WI38 (cell line): ENCODE data around the gene AATK.

Experiments used
- H3K4me3 ChIP-seq: 2 replicates; pipeline ENCODE4 v1.5.1; 2011; ENCODE audit warnings: low read depth, mild to moderate bottlenecking, control low read depth, low read length
- TF ChIP-seq, protein P1 (sequence below): IDR thresholded peaks from 2 replicates; pipeline ENCODE4 v1.5.1; 2012; ENCODE audit warnings: low read depth, mild to moderate bottlenecking, control low read depth, low read length

AATK gene

DNA sequence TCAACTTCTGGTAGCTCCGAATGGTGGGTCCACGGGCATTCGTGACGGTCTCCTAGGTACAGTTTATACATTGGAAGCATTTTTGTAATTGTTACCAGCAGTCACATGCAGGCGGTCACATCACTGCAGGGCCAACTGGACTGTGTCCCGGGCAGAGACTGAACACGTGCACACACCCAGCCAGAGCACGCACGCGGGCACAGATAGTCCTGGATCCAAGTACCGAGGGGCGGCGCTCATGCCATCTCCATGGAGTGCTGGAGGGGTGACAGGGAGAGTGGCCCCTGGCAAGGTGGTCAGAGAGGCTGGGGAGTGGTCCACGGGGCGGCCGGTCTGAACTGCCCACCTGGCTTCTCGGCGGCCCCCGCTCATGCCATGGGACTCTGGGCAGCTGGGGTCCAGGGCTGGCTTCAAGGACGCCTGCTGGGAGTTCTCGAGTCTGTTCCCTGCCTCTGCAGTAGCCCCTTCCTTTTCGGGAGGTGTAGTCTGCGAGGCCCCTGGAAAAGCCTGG lies 96.8 kb downstream of the AATK start:
- H3K4me3 ChIP-seq, result no peak overlapping the region
- TF ChIP-seq, protein P1, sequence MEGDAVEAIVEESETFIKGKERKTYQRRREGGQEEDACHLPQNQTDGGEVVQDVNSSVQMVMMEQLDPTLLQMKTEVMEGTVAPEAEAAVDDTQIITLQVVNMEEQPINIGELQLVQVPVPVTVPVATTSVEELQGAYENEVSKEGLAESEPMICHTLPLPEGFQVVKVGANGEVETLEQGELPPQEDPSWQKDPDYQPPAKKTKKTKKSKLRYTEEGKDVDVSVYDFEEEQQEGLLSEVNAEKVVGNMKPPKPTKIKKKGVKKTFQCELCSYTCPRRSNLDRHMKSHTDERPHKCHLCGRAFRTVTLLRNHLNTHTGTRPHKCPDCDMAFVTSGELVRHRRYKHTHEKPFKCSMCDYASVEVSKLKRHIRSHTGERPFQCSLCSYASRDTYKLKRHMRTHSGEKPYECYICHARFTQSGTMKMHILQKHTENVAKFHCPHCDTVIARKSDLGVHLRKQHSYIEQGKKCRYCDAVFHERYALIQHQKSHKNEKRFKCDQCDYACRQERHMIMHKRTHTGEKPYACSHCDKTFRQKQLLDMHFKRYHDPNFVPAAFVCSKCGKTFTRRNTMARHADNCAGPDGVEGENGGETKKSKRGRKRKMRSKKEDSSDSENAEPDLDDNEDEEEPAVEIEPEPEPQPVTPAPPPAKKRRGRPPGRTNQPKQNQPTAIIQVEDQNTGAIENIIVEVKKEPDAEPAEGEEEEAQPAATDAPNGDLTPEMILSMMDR, result no peak

DNA sequence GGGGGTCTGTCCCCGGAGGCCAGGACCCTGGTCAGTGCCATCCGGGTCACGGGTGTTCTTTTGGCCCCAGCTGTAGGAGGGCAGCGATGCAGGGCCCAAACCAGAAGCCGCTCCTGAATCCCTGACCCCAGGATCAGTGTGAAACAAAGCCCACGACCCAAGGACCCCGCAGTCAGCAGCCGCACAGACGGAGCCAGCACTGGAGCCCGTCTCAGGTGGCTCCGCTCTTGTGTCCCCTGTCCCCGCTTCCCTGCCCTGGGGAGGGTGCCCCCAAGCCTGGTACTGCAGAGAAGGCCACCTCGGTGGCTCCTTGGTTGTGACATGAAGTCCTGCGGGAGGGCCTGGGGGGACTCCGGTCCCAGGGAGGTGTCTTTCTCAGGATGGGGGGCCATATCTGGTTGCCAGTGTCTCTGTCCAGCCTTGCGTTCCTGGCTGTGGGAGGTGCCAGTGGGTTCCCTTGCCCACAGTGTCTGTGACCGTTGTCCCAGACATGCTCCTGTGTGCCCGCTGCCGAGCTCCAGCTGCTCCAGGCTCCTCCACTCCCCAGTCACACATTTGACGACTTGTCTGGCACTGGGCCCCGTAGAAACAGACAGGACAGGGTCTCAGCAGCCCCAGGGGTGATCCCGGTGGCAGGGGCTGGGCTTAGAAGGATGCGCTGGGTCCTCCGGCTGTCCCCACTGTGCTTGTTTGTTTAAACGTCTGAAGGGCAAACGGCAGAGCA lies 97.4 kb downstream of the AATK start:
- no peak overlapping the region for H3K4me3 ChIP-seq
- TF ChIP-seq, protein P1, result no peak

DNA sequence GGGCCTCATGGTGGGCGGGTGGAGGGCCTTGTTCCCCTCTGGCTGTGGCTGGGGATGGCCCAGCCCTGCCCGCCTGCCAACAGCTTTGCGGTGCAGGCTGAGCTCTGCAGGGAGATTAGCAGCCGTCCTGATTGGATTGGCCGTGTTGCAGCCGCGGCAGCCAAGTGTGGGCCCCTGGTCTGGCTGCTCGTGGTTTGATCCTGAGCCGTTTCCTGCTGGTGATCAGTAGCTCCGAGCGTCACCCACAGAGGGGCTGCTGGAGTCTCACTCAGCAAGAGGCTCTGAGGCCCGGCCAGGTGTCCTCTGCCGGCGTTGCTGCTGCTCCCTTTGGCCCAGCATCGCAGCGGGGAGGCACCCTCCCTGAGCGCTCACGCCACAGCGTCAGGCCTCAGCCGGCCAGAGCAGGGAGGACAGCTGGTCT lies 98.6 kb downstream of the AATK start:
- H3K4me3 ChIP-seq, result no peak overlapping the region
- TF ChIP-seq, protein P1, result no peak
